ENCODE results near the gene SLC6A15.

SLC6A15 gene

GRCh38 chr12:84891106-84891838 lies 21.3 kb downstream of the SLC6A15 start:
- no peaks in the 10 kb centered on the region for H3K27me3 ChIP-seq (ENCODE audit: insufficient read depth, low read length)
- H3K79me1 ChIP-seq (ENCODE audit: low read length), result no peaks in the 10 kb centered on the region
- no peak overlapping the region for H4K91ac ChIP-seq (ENCODE audit: low read depth, low read length)
- H3K23ac ChIP-seq (ENCODE audit: low read length), result no peak overlapping the region
- H3K4me3 ChIP-seq (ENCODE audit: low read depth, low read length), result no peak overlapping the region
- no peaks in the 10 kb centered on the region for H3K79me2 ChIP-seq (ENCODE audit: control insufficient read depth, insufficient read depth, low read length, poor library complexity)
- no peaks in the 10 kb centered on the region for H3K4me1 ChIP-seq (ENCODE audit: control insufficient read depth in 1 of 2, insufficient read depth in 2 of 2, low read length in 2 of 2)
- no peaks in the 10 kb centered on the region for H3K36me3 ChIP-seq (ENCODE audit: control insufficient read depth in 1 of 2, insufficient read depth in 2 of 2, low read length in 2 of 2)
- no peak overlapping the region for H2BK120ac ChIP-seq (ENCODE audit: insufficient read depth, low read length, poor library complexity)
- H2AFZ ChIP-seq (ENCODE audit: insufficient read depth, low read length, poor library complexity), result no peak overlapping the region
- no peak overlapping the region for H3K4me2 ChIP-seq (ENCODE audit: low read length)
- peak in 1 of 2 donors; percentile 5 for DNase-seq
- no peak overlapping the region for H2BK5ac ChIP-seq (ENCODE audit: low read depth, low read length, poor library complexity)
- no peak overlapping the region for H3K4ac ChIP-seq (ENCODE audit: low read depth, low read length)
- H3K9me3 ChIP-seq (ENCODE audit: insufficient read depth, low read depth, low read length), result no peaks in the 10 kb centered on the region
- H3K14ac ChIP-seq (ENCODE audit: low read length), result no peak overlapping the region
- WGBS (ENCODE audit: extremely low coverage, insufficient coverage, insufficient read length), result no CpG with 5 or more reads among the region's 5 CpGs
- no peak overlapping the region for H3K27ac ChIP-seq (ENCODE audit: low read depth, low read length)
- no peak overlapping the region for H2AK5ac ChIP-seq (ENCODE audit: low read length)
- no peak overlapping the region for H3K9ac ChIP-seq (ENCODE audit: low read length)
- H4K12ac ChIP-seq (ENCODE audit: low read depth, low read length), result no peak overlapping the region
- no peak overlapping the region for H2BK12ac ChIP-seq (ENCODE audit: low read length)
- H4K8ac ChIP-seq (ENCODE audit: low read depth, low read length), result no peak overlapping the region
- H3K18ac ChIP-seq (ENCODE audit: low read length), result no peak overlapping the region

DNA sequence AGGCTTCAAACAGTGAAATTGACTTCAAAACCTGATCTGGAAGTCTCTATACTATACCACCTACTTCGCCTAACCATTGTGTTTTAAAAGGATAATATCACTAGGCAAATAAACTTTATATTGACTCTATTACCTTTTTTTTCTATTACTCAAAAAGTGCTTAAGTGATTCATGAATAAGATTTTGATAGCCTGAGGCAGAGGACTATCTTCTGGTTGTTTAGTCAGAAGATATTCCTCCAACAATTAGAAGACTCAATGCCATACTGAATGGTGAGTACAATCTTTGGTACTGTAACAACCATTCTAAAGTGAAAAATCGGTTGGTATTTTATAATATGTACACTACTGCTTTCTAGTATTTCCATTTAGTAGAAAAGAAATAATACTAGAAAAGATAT lies 22.8 kb downstream of the SLC6A15 start:
- H3K36me3 ChIP-seq (ENCODE audit: control insufficient read depth in 1 of 2, insufficient read depth in 2 of 2, low read length in 2 of 2), result no peaks in the 10 kb centered on the region
- H2BK12ac ChIP-seq (ENCODE audit: low read length), result no peak overlapping the region
- no peak overlapping the region for H3K14ac ChIP-seq (ENCODE audit: low read length)
- no peaks in the 10 kb centered on the region for H3K4me1 ChIP-seq (ENCODE audit: control insufficient read depth in 1 of 2, insufficient read depth in 2 of 2, low read length in 2 of 2)
- H3K18ac ChIP-seq (ENCODE audit: low read length), result no peak overlapping the region
- no peak overlapping the region for H3K23ac ChIP-seq (ENCODE audit: low read length)
- no peaks in the 10 kb centered on the region for H3K79me1 ChIP-seq (ENCODE audit: low read length)
- H2BK5ac ChIP-seq (ENCODE audit: low read depth, low read length, poor library complexity), result no peak overlapping the region
- no peak overlapping the region for H4K8ac ChIP-seq (ENCODE audit: low read depth, low read length)
- no peak overlapping the region for H3K4me2 ChIP-seq (ENCODE audit: low read length)
- no peak overlapping the region for H3K4me3 ChIP-seq (ENCODE audit: low read depth, low read length)
- no peak overlapping the region for H3K9ac ChIP-seq (ENCODE audit: low read length)
- no peak overlapping the region for H3K27ac ChIP-seq (ENCODE audit: low read depth, low read length)
- no peak overlapping the region for H2BK120ac ChIP-seq (ENCODE audit: insufficient read depth, low read length, poor library complexity)
- no peaks in the 10 kb centered on the region for H3K9me3 ChIP-seq (ENCODE audit: insufficient read depth, low read depth, low read length)
- no peaks in the 10 kb centered on the region for H3K79me2 ChIP-seq (ENCODE audit: control insufficient read depth, insufficient read depth, low read length, poor library complexity)
- peak in 1 of 2 donors; percentile 65 for DNase-seq
- H3K27me3 ChIP-seq (ENCODE audit: insufficient read depth, low read length), result no peaks in the 10 kb centered on the region
- H4K12ac ChIP-seq (ENCODE audit: low read depth, low read length), result no peak overlapping the region
- WGBS (ENCODE audit: extremely low coverage, insufficient coverage, insufficient read length), result no CpG with 5 or more reads among the region's 2 CpGs
- no peak overlapping the region for H2AFZ ChIP-seq (ENCODE audit: insufficient read depth, low read length, poor library complexity)
- no peak overlapping the region for H2AK5ac ChIP-seq (ENCODE audit: low read length)
- H4K91ac ChIP-seq (ENCODE audit: low read depth, low read length), result no peak overlapping the region
- H3K4ac ChIP-seq (ENCODE audit: low read depth, low read length), result no peak overlapping the region

DNA sequence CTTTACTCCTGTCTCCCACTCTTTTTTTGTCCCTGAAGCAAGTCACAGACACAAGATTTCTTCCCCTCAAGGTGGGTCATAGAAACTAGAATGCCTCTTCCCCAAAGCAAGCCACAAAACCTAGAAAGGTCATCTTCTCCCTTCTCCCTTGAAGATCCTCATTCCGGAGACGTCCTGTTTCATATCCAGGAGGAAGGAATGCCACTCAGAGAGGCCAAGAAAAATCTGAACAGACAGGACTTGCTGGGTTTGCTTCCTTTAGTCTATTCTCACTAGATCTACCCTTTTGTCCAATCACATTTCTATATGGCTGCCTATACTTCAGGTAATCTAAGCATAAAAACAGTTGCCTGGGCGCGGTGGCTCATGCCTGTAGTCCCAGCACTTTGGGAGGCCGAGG lies 23.7 kb downstream of the SLC6A15 start:
- no peak overlapping the region for H4K8ac ChIP-seq (ENCODE audit: low read depth, low read length)
- H2AFZ ChIP-seq (ENCODE audit: insufficient read depth, low read length, poor library complexity), result no peak overlapping the region
- H3K27me3 ChIP-seq (ENCODE audit: insufficient read depth, low read length), result no peaks in the 10 kb centered on the region
- no peaks in the 10 kb centered on the region for H3K79me1 ChIP-seq (ENCODE audit: low read length)
- H2BK5ac ChIP-seq (ENCODE audit: low read depth, low read length, poor library complexity), result no peak overlapping the region
- H3K14ac ChIP-seq (ENCODE audit: low read length), result no peak overlapping the region
- no peak overlapping the region for H4K91ac ChIP-seq (ENCODE audit: low read depth, low read length)
- no peaks in the 10 kb centered on the region for H3K36me3 ChIP-seq (ENCODE audit: control insufficient read depth in 1 of 2, insufficient read depth in 2 of 2, low read length in 2 of 2)
- H3K79me2 ChIP-seq (ENCODE audit: control insufficient read depth, insufficient read depth, low read length, poor library complexity), result no peaks in the 10 kb centered on the region
- no peak overlapping the region for H2BK120ac ChIP-seq (ENCODE audit: insufficient read depth, low read length, poor library complexity)
- peak; percentile 68 to 85 for DNase-seq
- no CpG with 5 or more reads among the region's 5 CpGs for WGBS (ENCODE audit: extremely low coverage, insufficient coverage, insufficient read length)
- H2AK5ac ChIP-seq (ENCODE audit: low read length), result no peak overlapping the region
- H3K27ac ChIP-seq (ENCODE audit: low read depth, low read length), result peak overlapping the region; percentile 58
- H3K4me1 ChIP-seq (ENCODE audit: control insufficient read depth in 1 of 2, insufficient read depth in 2 of 2, low read length in 2 of 2), result no peaks in the 10 kb centered on the region
- H3K4ac ChIP-seq (ENCODE audit: low read depth, low read length), result no peak overlapping the region
- H3K9me3 ChIP-seq (ENCODE audit: insufficient read depth, low read depth, low read length), result no peaks in the 10 kb centered on the region
- no peak overlapping the region for H3K4me3 ChIP-seq (ENCODE audit: low read depth, low read length)
- no peak overlapping the region for H2BK12ac ChIP-seq (ENCODE audit: low read length)
- H3K23ac ChIP-seq (ENCODE audit: low read length), result no peak overlapping the region
- no peak overlapping the region for H4K12ac ChIP-seq (ENCODE audit: low read depth, low read length)
- no peak overlapping the region for H3K18ac ChIP-seq (ENCODE audit: low read length)
- H3K4me2 ChIP-seq (ENCODE audit: low read length), result no peak overlapping the region
- no peak overlapping the region for H3K9ac ChIP-seq (ENCODE audit: low read length)

- Histone ChIP-seq H4K12ac (ENCODE audit: low read depth, low read length) (no peak overlapping the region), H3K4ac (ENCODE audit: low read depth, low read length) (no peak overlapping the region), H2AK5ac (ENCODE audit: low read length) (no peak overlapping the region), H3K4me3 (ENCODE audit: low read depth, low read length) (no peak overlapping the region), H3K18ac (ENCODE audit: low read length) (no peak overlapping the region), H3K4me1 (ENCODE audit: control insufficient read depth in 1 of 2, insufficient read depth in 2 of 2, low read length in 2 of 2) (no peaks in the 10 kb centered on the region), H3K9ac (ENCODE audit: low read length) (no peak overlapping the region), H4K91ac (ENCODE audit: low read depth, low read length) (no peak overlapping the region), H3K4me2 (ENCODE audit: low read length) (no peak overlapping the region), H2BK120ac (ENCODE audit: insufficient read depth, low read length, poor library complexity) (no peak overlapping the region), H2AFZ (ENCODE audit: insufficient read depth, low read length, poor library complexity) (no peak overlapping the region), H3K79me1 (ENCODE audit: low read length) (no peaks in the 10 kb centered on the region), H3K23ac (ENCODE audit: low read length) (no peak overlapping the region), H2BK5ac (ENCODE audit: low read depth, low read length, poor library complexity) (no peak overlapping the region), H4K8ac (ENCODE audit: low read depth, low read length) (no peak overlapping the region), H3K79me2 (ENCODE audit: control insufficient read depth, insufficient read depth, low read length, poor library complexity) (no peaks in the 10 kb centered on the region), H3K9me3 (ENCODE audit: insufficient read depth, low read depth, low read length) (no peaks in the 10 kb centered on the region), H3K27ac (ENCODE audit: low read depth, low read length) (no peak overlapping the region), H3K27me3 (ENCODE audit: insufficient read depth, low read length) (no peaks in the 10 kb centered on the region), H3K14ac (ENCODE audit: low read length) (no peak overlapping the region), H2BK12ac (ENCODE audit: low read length) (no peak overlapping the region), H3K36me3 (ENCODE audit: control insufficient read depth in 1 of 2, insufficient read depth in 2 of 2, low read length in 2 of 2) (no peaks in the 10 kb centered on the region)
- WGBS (ENCODE audit: extremely low coverage, insufficient coverage, insufficient read length), result no CpG with 5 or more reads among the region's 2 CpGs
- no peak for DNase-seq
Observed at GRCh38 chr12:84877340-84877739, 35.3 kb downstream of the SLC6A15 start.
